ENCODE measurements around the gene RSPH6A.
A peak's percentile ranks its signal among the peaks of the same experiment; 100 is the strongest.

GRCh38 chr19:45769821-45770191, 45.3 kb downstream of the RSPH6A start:
- no peak for TF ChIP-seq CTCF (IDR thresholded peaks at IDR 0.05)
- no peak for TF ChIP-seq ZBTB43 (CRISPR knock-in tag; IDR thresholded peaks at IDR 0.05)
- TF ChIP-seq SMAD4 (CRISPR knock-in tag; IDR thresholded peaks at IDR 0.05) = 0 out of 2 replicates have a peak, but pooled peaks have one; percentile 17
- TF ChIP-seq CREM (CRISPR knock-in tag; IDR thresholded peaks at IDR 0.05) = no peak; the same call in 1 of the 2 replicates
- TF ChIP-seq ATF6 (CRISPR knock-in tag; IDR thresholded peaks at IDR 0.05) = no peak

All from WTC11 (cell line).